Uterus (tissue), 4 donors: Measurements from ENCODE around the gene RGSL1. TPM values are rescaled to one million over a fixed set of nuclear protein-coding genes. Genes with fewer than 3 reads are reported as not detected.

Source experiments
- DNase-seq, 2 donors: peaks; one replicate each; pipeline ENCODE4 v3.0.0-alpha.2; 2019 to 2020
- H3K27ac ChIP-seq, 2 donors: fragments of 200-600 bp; sonication (generic); 1 replicate in 1 of 2; 2 replicates in 1 of 2; pipeline ENCODE4 v1.5.1; 2016 to 2018
- H3K27me3 ChIP-seq, 2 donors: fragments of 200-600 bp; sonication (generic); one replicate each; pipeline ENCODE4 v1.5.1; 2018 to 2019; ENCODE audit warnings: control low read depth in 1 of 2
- H3K36me3 ChIP-seq, 2 donors: fragments of 200-600 bp; sonication (generic); one replicate each; pipeline ENCODE4 v1.5.1; 2019; ENCODE audit warnings: control low read depth in 1 of 2
- H3K4me1 ChIP-seq, 2 donors: fragments of 200-600 bp; sonication (generic); one replicate each; pipeline ENCODE4 v1.5.1; 2018 to 2019; ENCODE audit warnings: control low read depth in 1 of 2
- H3K4me3 ChIP-seq, 2 donors: fragments of 200-600 bp; sonication (generic); 1 replicate in 1 of 2; 2 replicates in 1 of 2; pipeline ENCODE4 v1.5.1; 2018 to 2019; ENCODE audit warnings: mild to moderate bottlenecking in 1 of 2
- H3K9me3 ChIP-seq, 2 donors: fragments of 200-600 bp; sonication (generic); one replicate each; pipeline ENCODE4 v1.5.1; 2019; ENCODE audit warnings: control low read depth in 1 of 2
- CTCF ChIP-seq, 4 experiments: fragments of 200-600 bp in 2 of 4; fragments of 450-650 bp in 2 of 4; sonication (generic) in 2 of 4; IDR thresholded peaks; one replicate each; pipeline ENCODE4 v1.5.1; 2016 to 2019; ENCODE audit warnings: antibody characterized with exemption in 4 of 4, mild to moderate bottlenecking in 2 of 4, moderate library complexity in 1 of 4
- POLR2A ChIP-seq, 2 donors: fragments of 450-650 bp; IDR thresholded peaks; one replicate each; pipeline ENCODE4 v1.6.1; 2016; ENCODE audit warnings: antibody characterized with exemption in 2 of 2, mild to moderate bottlenecking in 1 of 2, moderate library complexity in 1 of 2
- intact Hi-C: fragments of 100-400 bp; cut with DNase I; formaldehyde crosslinking; loops from one replicate; pipeline ENCODE4 v1.15.1; 2023; ENCODE audit warnings: low total_unique reads
- total RNA-seq, 4 donors: library from RNA; depleted of rRNA in 3 of 4; stranded (reverse); fragments of >200 nt in 3 of 4; gene quantifications; one replicate each; pipeline versions ENCODE4 v1.1.0 to v1.2.4, GENCODE V29; 2014 to 2023
- donor health status: DM: yes; HTN: yes; CAD: no.

RGSL1 gene
- total RNA-seq, 4 donors from 2014 or later, result not detected

DNA sequence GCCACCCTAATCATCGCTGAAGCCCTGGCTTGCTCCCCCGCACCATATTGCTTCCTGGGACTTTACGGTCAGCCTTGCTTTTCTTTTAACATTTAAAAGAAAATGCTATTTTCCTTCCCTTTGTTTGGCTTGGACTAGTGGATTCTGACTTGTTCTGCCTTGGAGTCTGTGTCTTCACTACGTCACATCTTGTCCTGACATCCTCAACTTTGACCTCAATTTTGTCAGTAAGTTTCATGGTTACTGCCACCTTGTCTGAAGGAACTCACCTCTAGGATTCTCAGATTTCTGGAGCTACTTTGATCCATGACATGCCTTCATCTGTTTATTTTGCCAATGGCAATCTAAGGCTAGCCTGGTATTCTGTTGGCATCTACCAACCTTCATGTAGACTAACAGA lies 134.8 kb downstream of the RGSL1 start:
- no peak for DNase-seq
- no peak overlapping the region for H3K4me3 ChIP-seq
- H3K36me3 ChIP-seq, result no peaks in the 10 kb centered on the region
- intact Hi-C loops, result no loop called here
- TF ChIP-seq POLR2A (IDR thresholded peaks at IDR 0.05) (no peak), CTCF (IDR thresholded peaks at IDR 0.05) (no peak)
- no peaks in the 10 kb centered on the region for H3K9me3 ChIP-seq
- H3K27ac ChIP-seq, result no peak overlapping the region
- peaks cover 0 to 3% of the 10 kb centered on the region in 2 donors for H3K4me1 ChIP-seq
- no peaks in the 10 kb centered on the region for H3K27me3 ChIP-seq

DNA sequence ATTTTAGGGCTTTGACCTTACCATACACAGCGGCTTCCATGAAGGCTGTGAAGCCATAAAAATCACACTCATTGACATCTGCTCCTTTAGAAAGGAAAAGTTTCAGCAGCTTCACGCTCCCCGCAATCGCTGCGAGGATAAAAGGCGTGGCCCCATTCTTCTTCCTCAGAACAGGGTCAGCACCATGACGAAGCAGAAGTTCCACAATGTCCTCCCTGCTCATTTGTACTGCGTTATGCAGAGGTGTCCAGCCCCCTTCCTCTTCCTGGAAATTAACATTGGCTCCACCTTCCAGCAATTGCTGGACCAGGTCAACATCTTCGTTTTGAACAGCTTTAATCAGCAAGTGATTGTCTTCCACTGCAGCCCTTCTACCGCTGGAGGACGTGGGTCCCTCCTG lies 136.4 kb downstream of the RGSL1 start:
- Histone ChIP-seq H3K4me3 (no peak overlapping the region), H3K4me1 (peaks cover 0 to 3% of the 10 kb centered on the region in 2 donors), H3K27ac (no peak overlapping the region), H3K9me3 (no peaks in the 10 kb centered on the region), H3K36me3 (no peaks in the 10 kb centered on the region), H3K27me3 (no peaks in the 10 kb centered on the region)
- TF ChIP-seq CTCF (IDR thresholded peaks at IDR 0.05) (no peak), POLR2A (IDR thresholded peaks at IDR 0.05) (no peak)
- intact Hi-C loops, result no loop called here
- DNase-seq, result no peak

- DNase-seq, result no peak
- Histone ChIP-seq H3K4me1 (peaks cover 0 to 3% of the 10 kb centered on the region in 2 donors), H3K4me3 (no peak overlapping the region), H3K27me3 (no peaks in the 10 kb centered on the region), H3K36me3 (no peaks in the 10 kb centered on the region), H3K9me3 (no peaks in the 10 kb centered on the region), H3K27ac (no peak overlapping the region)
- no peak for TF ChIP-seq CTCF (IDR thresholded peaks at IDR 0.05)
- TF ChIP-seq POLR2A (IDR thresholded peaks at IDR 0.05), result no peak
- intact Hi-C loops, result no loop called here
Measured at GRCh38 chr1:182587093-182587492, 137.1 kb downstream of the RGSL1 start.

GRCh38 chr1:182587666-182588499 lies 137.9 kb downstream of the RGSL1 start:
- Histone ChIP-seq H3K4me3 (peak overlapping the region; percentile 56 to 88), H3K27me3 (no peaks in the 10 kb centered on the region), H3K27ac (peak overlapping the region; percentile 92 to 98), H3K4me1 (peaks cover 0 to 3% of the 10 kb centered on the region in 2 donors), H3K9me3 (no peaks in the 10 kb centered on the region), H3K36me3 (no peaks in the 10 kb centered on the region)
- DNase-seq, result no peak
- intact Hi-C loops, result no loop called here
- TF ChIP-seq CTCF (IDR thresholded peaks at IDR 0.05) (no peak), POLR2A (IDR thresholded peaks at IDR 0.05) (no peak)
